NCI-H2227 treated with DMSO at 0.1 percent for 48 hours (cell line): Measurements from ENCODE around the gene NCS1.

Experiments used
- DNase-seq: peaks from one replicate; lab custom pipeline; 2025; lab: John Stamatoyannopoulos, UW

Gene NCS1

DNA sequence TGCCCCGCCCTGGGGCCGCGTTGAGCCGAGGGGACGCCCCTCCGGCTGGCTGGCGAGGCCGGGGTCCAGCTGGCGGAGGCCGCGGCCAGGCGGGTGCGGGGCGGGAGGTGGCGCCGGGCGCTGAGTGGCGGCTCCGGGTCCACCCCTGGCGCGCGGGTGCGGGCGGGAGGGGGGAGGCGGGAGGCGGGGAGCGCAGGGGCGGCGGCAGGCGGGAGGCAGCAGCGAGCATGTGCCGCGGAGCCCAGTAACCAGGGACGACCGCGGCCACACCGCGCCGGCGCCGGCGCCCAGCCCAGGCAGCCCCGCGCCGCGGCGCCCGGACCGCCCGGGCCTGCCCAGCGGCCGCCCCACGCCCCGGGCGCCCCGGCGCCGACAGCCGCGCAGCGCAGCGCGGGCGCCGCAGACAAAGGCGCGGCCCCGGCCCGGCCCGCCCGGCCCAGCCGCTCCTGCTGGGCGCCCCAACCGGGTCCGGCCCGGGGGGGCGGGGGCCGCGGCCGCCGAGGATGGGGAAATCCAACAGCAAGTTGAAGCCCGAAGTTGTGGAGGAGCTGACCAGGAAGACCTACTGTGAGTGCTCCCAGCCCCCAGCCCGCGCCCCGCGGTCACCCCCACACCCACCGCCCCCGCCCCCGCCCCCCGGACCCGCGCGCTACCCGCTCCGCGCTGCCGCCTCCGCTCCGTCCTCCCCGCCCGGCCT is at the start of gene NCS1:
TSS of gene NCS1 (plus strand) at position 244 of the 697 bp plus-strand sequence. CDS start at position 504, 260 bp downstream.
- peak; percentile 13 for DNase-seq

DNA sequence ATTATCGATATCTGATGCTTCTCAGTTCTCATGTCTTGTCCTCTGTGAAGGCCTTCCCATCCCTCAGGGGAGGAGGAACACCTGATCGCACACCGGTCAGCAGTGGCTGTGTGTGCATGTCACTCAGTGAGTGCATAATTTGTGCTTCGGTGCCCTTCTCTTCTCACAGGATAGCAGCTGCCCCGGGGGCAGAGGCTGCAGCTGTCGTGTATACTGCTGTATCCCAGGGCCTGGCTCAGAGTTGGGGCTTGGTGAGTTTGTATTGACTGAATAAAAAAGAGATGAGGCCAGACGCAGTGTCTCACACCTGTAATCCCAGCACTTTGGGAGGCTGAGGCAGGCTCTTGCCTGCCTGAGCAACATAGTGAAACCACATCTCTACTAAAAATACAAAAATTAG is 49.7 kb upstream of the NCS1 start:
- DNase-seq: no peak

DNA sequence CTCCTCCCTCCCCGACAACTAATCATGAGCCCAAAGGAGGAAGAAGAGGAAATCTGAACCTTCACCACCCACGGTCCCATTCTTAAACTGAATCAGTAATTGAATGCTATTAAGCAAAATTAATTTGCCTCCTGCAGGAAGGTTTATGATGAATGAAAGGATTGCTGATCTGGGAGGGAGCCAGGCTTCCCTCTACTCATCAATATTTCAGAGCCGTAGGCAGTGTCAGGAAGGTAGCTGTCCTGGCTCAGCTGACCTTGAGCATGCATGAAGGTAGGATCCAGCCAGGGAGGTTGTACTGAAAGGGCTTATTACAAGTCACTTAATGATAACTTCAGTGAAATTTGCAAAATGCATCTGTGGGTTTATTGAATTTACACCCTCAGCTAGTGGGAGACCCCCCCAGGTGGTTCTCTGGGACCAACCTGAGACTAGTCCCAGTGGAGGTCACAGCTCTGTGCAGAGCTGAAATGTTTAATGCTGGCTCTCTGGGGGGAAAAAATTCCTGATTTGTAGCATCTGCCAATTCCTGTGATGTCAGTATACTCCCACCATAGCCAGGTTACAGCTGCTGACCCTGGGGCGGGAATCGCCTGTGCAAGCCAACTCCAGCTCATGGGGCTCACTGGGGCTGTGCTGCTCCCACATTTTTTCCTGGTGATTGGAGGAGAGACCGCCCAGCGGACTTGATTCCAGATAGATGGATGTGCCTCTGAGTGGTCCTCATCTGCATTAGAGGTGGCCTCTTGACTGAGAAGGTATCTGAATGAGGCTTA is 47.9 kb upstream of the NCS1 start:
- DNase-seq: no peak

DNA sequence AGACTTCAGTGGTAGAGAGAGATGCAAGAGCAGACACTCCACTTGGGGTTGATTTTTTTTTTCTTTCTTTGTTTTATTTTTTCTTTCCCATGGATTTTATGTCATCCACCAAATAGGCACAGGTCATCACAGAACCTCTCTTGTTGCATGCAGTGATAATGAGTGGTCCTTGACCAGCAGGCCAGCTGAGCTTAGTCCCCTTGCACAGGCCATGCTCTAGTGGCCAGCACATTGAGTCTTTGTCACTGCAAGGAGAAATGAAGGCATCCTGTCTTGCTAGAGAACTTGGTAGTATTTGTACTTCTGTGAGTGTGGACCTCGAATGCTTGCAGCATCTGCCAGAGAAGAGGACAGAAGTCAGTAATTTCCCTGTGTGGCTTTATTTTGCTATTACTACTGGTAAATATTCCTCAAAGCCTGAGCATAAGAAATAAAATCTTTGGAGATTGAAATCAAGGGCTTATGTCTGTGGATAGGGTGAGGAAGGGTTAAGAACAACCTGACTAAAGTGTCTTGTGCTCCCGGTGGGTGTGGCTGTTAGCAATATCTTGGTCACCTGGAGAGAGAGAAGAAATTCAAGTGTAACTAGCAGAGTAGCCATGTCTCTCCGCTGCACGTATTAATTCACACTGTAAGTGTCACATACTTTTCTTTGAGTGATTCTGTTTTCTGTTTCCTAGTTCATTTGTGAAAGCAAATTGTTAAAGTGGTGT is 45.3 kb upstream of the NCS1 start:
- no peak for DNase-seq

DNA sequence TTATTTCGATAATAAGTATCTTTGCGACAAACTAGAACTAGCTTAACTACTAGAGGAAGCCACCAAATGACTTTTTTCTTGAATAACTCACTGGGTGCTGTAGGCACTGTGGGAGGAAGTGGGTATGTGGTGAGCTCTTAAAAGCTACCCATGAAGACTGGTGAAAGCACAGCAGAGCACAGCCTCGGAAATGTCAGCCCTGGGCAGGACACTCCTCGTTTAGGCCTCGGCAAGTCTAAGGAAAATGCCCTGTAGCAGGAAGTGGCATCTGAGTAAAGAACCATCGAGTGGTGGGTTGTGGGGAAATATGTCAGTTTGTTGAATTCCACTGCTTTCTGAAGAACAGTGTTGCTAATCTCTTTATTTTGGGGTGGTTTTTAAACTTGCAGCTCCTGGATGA is 44.0 kb upstream of the NCS1 start:
- no peak for DNase-seq

DNA sequence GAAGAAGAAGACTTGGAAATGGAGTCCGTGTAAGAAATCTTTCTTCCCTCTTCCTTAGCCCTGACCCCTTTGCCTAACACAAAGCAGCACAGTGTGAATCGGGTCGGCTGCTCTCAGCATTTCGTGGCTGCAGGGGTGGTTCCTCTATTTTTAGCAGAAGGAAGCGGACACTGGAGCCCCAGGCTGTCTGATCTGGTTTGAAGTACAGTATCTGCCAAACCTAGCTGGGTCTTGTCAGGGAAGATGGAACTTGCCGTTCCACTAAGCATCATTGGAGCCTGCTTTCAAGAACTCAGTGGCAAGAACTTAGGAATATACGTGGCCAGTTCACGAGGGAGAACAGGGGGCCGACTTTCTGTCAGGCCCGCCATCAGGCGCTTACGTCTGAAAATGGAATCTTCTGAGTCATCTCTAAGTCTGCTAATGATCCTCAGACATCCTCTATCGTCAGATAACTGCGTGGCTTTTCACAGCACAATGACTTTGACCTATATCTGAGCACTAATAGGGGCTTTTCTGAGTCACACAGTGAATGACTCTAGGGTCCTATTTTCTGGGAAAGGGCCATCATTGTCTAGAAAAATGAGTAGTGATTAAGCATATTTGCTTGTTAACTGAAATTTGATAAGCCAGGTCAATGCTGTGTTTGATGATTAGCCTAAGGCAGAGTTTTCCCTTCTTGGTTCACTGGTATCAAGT is 43.3 kb upstream of the NCS1 start:
- no peak for DNase-seq

DNA sequence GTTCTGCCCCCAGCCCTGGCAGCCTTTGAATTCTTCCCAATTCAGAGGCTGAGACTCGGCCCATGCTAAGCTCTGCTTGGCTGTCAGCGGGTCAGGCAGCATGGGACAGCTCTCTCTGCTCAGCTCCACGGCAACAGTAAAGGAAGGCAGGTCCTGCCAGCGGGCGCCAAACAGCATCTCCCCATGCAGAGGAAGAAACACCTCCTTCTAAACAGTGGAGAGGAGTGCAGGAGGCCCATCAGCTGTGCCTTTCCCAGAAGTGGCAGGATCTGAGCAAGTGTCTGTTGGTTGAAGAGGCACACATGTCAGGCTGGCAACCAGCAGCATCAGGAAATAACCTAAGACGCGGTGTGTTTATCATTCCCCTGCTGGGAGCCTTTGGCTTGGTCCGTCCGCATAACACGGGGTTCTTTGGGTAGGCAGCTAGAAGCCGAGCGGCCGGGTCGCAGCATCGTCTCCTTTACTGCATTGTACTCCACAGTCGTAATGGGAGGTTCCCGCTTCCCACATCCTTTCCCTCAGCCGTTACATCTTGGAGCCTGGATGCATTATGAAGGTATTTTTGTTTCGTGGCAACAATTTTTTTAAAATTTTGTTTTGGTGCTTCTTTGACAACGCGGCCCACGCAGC is 42.7 kb upstream of the NCS1 start:
- peak; percentile 37 for DNase-seq

DNA sequence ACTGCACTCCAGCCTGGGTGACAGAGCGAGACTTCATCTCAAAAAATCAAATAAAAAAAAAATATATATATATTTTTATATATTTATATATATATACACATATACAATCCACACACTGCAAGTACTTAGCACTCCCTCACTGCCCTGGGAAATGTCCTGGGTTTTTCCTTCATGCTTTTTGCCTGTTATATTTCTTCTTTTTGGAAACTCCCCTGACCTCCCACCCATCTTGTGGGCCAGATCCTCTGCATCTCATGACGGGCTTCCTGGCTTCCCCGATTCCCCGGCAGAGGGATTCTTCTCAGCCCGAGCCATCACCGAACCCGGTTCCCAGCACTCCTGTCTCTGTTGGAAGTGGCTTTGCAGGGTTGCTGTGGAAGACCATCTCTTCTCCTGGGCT is 39.5 kb upstream of the NCS1 start:
- DNase-seq: no peak

DNA sequence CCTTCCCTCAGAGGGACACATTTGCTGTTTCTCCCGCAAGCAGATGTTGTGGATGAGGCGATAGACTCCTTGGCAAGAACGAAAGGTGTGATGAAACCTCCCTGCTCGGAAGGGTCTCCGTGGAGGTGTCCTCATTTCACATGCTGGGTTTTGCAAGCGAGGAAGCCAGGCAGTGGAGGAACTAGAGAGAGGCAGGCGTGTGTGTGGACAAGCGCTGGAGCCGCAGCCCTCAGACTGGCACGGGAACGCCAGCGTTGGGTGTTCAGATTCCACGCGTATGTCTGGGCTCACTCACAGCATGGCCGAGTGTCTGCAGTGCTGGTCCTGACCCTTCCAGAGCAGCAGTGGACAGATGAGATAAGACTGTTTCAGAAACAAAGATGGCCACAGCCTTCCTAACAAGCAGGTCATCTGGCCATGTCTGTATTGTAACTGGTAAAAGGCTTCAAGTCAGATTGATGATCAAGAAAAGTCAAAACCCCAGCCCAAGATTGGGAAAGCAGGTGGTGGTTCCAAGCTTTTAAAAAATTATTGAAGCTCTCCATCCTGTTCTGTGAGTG is 35.0 kb upstream of the NCS1 start:
- DNase-seq: no peak

DNA sequence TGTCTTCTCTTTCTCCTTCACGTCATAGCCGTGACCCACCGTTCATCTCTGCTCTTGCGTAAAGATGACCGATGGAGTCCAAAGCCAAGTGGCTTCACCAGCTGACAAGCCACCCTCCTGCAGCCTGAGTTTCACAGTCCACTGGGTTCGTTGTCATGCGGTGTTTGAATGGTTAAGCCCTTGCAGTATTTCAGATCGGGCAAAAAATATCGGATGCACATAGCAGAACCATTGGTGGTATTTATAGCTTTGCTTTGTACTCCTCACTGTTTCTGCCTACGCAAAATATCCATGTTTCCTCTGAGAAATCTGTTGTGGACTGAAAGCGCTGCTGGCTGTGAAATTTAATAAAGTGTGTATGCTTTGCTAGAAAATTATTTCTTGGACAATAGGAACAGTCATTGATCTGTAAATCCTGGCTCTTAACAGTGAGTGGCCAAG is 34.5 kb upstream of the NCS1 start:
- no peak for DNase-seq

DNA sequence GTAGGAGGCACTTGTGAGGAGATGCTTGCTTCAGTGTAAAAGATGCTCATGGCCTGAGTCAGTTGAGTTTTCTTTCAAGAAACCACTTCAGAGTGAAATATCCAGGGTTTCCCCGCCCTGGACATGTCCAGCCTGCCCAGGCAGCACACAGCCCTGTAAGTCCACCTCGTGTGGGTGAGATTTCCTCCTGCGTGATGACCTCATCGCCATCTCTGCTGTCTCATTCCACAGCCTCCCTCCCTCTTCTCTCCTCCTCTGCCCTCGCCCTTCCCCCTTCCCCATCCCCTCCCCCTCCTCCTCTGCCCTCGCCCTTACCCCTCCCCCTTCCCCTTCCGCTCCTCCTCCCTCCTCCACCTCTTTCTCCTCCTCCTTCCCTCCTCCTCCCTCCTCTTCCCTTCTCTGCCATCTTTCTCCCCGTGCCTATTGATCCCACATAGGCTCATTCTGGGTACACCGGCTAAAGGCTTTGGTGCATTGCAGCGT is 34.0 kb upstream of the NCS1 start:
- no peak for DNase-seq

DNA sequence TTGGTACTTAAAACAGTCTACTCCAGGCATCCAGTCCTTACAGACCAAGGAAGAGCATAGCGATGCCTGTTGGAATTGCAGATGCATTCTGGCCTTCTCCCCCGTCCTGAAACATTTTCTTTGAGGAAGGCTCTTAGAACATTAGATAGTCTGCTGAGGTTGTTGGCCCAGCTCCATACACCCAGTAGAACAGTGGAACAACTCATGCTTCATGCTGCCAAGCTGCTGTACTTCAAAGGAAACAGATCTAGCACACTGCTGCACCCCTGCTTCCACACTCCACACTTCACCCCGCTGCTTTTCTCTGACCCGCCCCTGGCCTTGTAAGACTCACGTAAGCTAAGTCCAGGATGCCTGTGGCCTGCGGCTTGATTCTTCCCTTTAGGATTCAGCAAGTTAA is 33.4 kb upstream of the NCS1 start:
- no peak for DNase-seq

DNA sequence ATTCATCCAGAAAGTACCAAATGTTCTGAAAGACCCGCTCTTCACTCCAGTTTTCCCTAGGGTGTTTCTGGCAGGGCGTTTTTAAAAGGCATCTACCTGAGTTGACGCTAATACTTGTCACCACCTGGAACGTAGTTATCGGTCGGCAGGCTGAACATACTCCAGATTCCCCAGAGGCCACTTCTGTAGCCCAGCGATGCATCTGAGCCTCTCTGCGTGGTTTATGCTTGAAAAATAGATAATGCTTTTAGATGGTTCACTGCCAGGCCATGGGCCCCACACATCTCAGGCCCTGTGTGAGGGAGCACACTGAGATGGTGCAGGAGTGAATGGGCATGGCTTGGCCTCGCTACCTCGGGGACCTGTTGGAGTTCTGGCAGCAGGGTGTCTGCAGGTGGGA is 33.0 kb upstream of the NCS1 start:
- DNase-seq: no peak

DNA sequence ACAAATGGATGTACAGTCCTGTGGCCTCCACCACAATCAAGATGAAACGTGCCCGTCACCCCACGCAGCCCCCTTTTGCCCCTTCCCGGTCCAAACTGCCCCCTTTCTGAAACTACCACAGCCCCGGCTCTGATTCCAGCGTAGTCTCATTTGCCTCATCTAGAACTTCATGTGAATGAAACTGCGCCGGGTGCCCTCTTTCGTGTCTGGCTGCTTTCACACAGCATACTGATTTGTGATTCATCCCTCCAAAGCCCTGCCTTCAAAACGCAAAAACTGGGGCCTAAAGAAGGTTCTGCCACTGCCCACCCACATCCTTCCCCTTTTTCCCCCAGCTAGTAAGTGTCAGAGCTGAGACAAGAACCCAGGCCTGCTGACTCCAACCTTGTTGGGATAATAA is 31.5 kb upstream of the NCS1 start:
- no peak for DNase-seq

DNA sequence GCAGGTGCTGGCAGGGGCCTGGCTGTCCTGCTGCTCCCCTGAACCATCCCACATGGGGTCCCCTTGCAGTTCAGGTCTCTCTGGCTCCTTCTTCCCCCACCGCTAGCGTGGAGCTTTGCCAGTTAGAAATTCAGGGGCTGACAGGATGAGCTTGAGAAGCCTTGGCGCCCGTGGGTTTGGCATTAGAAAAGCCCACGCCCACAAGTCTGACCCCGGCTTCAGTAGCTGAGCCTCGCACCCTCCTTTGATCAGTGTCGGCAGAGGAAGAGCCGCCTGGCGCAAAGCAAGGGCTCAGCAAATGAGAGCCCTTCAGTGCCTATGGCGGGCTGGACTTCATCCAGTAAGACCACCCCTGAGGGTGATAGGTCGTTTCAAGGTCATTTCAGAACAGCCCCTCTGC is 30.1 kb upstream of the NCS1 start:
- no peak for DNase-seq

DNA sequence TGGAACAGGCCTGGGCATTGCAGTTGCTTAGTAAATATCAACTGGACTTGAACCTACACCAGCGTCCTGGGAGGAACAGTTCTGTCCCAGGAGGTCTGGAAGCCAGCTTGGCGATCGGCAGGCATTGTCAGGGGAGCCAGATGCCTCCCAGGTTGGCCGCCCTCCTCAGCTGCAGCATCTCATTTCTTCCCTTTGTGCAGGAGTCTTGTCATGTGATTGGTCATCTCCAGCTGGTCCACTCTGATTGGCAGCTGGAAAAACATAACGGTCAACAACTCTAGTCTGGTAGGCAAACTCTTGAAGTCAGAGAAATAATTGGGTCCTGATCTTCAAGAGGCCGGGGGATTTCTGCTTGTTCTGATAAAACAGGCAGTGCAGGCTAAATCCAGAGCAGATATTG is 29.6 kb upstream of the NCS1 start:
- DNase-seq: no peak

DNA sequence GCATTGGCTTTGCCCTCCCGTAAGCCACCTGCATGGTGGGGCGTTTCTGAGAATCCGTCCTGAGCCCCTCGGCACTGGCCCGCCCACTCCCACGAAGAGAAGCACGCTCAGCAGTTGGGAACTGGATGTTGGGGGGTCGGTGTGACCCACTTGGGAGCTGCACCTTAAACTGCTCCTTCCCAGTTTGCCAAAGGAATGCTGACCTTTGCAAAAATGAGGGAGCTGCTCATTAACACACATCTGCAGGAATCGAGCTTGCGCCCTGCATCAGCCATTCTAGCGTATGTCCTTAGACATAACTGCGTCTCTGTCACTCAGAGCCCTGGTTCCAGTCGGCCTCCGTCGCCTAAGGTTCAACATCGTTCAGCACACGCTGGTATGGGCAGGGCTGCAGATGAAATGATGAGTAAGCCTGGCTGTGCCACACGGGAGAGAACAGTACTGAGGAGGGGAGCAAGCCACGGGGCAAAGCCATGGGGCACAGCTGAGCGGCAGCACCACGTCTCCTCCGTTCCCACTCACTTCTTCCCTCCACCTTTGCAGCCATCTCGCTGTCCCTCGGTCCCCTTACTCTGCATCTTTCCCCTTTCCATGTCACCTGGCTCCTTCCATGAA is 28.8 kb upstream of the NCS1 start:
- DNase-seq: no peak

DNA sequence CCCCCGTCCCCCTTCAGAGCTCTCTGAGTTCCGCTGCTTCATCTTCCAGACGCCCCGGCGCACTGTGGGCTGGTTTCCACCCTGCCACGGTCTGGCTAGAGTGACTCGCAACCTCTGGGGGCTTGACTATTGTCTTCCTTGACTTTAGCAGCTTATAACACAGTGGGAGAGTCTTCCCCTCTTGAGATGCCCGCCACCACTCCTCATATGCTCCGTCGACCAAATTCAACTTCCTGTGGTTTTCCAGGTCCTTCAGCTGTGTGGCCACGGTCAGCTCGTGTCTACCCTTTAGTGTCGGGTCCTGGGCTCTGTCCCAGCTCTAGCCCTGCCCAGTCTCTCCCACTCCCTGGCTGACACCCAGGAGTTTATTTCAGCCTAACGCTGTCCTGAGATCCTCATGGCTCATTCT is 28.2 kb upstream of the NCS1 start:
- no peak for DNase-seq

DNA sequence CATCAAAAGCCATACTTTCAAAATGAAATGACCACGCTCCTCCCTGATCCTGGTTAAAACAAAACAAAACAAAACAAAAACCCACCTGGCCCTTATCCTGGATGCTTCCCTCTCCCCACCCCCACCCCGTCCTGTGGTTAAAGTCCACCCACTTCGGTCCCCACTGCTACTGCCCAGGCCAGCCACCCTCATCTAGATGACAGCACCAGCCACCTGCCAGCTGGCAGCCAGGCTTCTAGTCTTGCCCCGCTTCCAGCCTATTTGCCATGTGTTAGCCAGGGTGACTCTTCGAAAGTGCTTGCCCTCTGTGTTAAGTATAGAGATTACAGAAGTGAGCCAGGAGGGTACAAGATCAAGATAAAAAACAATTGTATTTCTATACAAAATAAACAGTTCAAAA is 27.5 kb upstream of the NCS1 start:
- no peak for DNase-seq

DNA sequence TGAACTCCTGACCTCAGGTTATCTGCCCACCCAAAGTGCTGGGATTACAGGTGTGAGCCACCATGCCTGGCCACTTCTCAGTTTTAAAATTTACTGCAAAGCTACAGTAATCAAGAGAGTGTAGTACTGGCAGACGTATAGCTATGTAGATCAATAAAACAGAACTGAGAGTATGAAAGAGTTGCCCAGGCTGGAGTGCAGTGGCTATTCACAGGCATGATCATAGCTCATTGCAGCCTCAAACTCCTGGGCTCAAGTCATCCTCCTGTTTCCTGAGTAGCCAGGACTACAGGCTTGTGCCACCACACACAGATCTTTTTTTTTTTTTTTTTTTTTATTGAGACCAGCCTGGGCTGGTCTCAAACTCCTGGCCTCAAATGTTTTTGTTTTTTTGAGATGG is 26.5 kb upstream of the NCS1 start:
- DNase-seq: no peak

DNA sequence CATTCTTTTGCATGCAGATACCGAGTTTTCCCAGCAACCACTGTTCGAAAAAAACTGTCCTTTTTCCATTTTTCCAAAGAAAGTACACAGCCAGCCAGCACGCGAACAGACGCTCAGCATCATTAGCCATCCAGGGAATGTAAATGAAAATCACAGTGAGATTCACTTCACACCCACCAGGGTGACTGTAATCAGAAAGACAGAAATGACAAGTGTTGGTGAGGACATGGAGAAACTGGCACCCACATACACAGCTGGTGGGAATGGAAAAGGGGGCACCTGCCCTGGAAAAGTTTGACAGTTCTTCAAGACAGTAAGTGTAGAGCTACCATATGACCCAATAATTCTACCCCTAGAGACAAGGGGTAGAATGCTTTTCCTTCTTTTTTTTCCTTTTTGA is 25.0 kb upstream of the NCS1 start:
- no peak for DNase-seq
